ENCODE data around the gene TTLL5. TPM values are rescaled to one million over a fixed set of nuclear protein-coding genes. Genes with fewer than 3 reads are reported as not detected.
"Not testable (repeated sequence)": the region's sequence is repeated elsewhere in the genome, so short reads cannot be mapped to it uniquely, and the experiment has no call there.

Gene TTLL5
- total RNA-seq, 1 donor = 29.5 TPM

DNA sequence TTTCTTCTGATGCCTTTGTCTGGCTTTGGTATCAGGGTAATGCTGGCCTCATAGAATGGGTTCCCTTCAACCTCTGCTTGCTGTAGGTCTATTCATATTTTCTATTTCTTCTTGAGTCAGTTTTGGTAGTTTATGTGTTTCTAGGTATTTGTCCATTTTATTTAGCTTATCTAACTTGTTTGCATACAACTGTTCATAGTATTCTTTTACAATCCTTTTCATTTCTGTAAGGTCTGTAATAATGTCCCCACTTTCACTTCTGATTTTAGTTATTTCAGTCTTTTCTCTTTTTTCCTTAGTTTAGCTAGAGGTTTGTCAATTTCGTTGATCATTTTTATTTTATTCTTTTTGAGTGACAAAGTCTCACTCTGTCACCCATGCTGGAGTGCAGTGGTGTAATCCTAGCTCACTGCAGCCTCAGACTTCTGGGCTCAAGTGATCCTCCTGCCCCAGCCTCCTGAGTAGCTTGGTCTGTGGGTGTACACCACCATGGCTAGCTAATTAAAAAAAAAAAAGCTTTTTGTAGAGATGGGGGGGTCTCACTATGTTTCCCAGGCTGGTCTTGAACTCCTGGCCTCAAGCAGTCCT lies 11.7 kb downstream of the TTLL5 start:
- TF ChIP-seq, protein P1, sequence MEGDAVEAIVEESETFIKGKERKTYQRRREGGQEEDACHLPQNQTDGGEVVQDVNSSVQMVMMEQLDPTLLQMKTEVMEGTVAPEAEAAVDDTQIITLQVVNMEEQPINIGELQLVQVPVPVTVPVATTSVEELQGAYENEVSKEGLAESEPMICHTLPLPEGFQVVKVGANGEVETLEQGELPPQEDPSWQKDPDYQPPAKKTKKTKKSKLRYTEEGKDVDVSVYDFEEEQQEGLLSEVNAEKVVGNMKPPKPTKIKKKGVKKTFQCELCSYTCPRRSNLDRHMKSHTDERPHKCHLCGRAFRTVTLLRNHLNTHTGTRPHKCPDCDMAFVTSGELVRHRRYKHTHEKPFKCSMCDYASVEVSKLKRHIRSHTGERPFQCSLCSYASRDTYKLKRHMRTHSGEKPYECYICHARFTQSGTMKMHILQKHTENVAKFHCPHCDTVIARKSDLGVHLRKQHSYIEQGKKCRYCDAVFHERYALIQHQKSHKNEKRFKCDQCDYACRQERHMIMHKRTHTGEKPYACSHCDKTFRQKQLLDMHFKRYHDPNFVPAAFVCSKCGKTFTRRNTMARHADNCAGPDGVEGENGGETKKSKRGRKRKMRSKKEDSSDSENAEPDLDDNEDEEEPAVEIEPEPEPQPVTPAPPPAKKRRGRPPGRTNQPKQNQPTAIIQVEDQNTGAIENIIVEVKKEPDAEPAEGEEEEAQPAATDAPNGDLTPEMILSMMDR (IDR thresholded peaks at IDR 0.05; ENCODE audit: insufficient read depth, low read length) = no peak
- DNase-seq (ENCODE audit: low read depth) = no peak
- H3K4me3 ChIP-seq (ENCODE audit: low read depth, low read length) = no peak overlapping the region

DNA sequence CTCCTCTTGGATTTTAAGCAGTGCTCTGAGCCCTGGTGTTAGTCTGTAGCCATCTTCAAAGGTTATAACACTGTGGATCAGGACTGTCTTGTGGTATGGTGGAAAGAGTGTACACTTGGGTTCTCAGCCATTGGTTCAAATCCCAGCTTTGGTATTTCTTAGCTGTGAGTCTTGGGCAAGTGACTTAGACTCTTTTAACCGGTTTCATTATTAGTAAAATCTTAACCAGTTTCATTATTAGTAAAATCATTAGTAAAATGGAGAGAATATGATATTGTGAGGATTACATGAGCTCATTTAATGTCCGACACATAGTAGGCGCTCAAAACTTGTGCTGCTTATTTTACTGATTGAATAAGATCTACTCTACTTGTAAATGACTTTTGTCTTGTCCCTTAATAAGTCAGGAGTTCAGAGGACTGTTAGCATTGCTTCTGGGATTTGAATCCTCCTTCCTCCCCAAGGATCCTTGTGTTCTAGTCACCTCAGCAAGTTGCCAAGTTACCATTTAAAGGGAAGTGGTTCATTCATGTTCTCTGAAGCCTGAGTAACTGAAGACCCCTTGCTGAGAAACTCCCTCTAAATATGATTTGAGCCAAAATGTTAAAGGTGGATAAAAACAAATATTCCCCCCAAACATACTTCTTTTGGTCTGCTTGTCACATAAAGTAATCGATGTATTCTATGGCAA lies 12.4 kb downstream of the TTLL5 start:
- DNase-seq (ENCODE audit: low read depth) = no peak
- TF ChIP-seq, protein P1 (IDR thresholded peaks at IDR 0.05; ENCODE audit: insufficient read depth, low read length) = no peak
- no peak overlapping the region for H3K4me3 ChIP-seq (ENCODE audit: low read depth, low read length)

DNA sequence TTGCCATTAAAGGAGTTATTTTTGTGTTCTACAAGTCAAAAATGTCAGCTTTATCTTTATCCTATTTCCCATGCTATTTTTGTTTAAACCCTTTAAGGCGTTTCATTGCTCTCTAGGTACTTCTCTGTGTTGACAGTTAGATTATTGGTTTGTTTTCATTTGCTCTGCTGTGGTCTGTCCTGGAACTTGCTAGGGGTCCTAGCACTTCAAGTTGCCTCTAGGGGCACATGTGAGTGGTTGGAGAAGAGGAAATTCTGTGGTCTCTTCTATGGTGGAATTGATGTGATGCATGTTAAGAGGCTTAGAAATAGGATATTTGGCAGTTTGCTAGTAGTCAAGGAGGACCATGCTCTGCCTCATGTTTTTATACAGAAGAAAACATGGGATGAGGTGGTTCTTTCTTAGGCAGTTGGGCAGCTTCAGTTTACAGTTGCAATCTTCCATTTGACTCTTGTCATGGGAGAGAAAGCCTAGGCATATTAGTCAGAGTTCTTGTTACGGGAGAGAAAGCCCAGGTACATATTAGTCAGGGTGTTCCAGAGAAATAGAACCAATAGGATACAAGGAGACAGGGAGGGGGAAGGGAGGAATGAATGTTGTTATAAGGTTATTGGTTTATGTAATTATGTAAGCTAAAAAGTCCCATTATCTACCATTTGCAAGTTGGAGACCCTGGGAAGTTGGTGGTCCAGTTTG lies 14.4 kb downstream of the TTLL5 start:
- TF ChIP-seq, protein P1 (IDR thresholded peaks at IDR 0.05; ENCODE audit: insufficient read depth, low read length) = no peak
- DNase-seq (ENCODE audit: low read depth) = no peak
- no peak overlapping the region for H3K4me3 ChIP-seq (ENCODE audit: low read depth, low read length)

DNA sequence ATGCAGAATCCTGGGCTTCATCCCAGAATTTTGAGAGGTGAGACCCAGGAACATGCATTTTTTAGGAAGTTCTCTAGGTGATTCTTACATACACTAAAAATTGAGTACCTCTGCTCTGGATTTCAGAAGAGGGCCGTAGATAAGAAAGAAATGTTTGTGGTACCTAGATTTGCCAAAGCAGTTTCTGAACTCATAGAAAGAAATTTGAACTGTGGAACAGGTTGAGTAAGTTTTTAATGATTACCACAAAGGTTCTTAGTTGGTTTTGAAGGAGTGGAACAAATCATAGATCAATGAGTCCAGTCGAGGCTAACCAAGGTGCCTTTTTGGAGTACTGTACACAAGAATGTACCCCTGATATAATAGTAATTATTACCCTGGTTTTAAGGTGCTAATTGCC lies 24.9 kb downstream of the TTLL5 start:
- DNase-seq (ENCODE audit: low read depth) = no peak

DNA sequence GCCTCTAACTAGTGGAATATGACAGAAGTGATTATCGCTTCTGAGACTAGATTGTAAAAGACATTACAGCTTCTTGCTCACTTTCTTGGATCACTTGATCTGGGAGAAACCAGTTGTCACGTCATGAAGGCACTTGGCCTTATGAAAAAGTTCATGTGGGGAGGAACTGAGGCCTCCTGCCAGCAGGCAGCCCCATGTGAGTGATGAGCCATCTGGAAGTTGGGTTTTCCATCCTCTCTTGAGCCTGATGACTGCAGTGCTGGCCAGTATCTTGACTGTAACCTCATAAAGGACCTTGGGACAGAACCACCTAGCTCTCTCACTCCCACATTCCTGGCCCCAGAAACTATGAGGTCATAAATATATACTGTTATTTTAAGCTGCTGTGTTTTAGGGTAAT lies 28.0 kb downstream of the TTLL5 start:
- H3K4me3 ChIP-seq (ENCODE audit: low read depth, low read length) = no peak overlapping the region
- TF ChIP-seq, protein P1 (IDR thresholded peaks at IDR 0.05; ENCODE audit: insufficient read depth, low read length) = no peak
- peak; percentile 75 for DNase-seq (ENCODE audit: low read depth)

More for the DNA sequence above, 24.9 kb downstream of the TTLL5 start:
- TF ChIP-seq, protein P1 (IDR thresholded peaks at IDR 0.05; ENCODE audit: insufficient read depth, low read length) = no peak
- H3K4me3 ChIP-seq (ENCODE audit: low read depth, low read length) = no peak overlapping the region

DNA sequence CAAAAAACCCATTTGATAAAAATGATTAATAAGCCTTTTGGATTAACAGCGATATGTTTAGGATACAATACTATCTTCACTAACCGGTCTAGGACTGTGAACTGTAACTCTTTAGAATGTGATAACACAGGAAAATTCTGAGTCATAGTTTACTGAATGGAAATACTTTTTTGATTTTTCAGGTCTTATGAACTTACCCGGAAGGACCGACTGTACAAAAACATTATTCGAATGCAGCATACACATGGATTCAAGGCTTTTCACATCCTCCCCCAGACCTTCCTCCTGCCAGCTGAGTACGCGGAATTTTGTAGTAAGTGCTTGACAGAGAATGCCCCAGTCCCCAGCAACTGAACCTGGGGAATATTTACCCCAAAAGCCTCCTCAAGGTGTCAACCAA lies 29.0 kb downstream of the TTLL5 start:
- TF ChIP-seq, protein P1 (IDR thresholded peaks at IDR 0.05; ENCODE audit: insufficient read depth, low read length) = no peak
- DNase-seq (ENCODE audit: low read depth) = no peak
- H3K4me3 ChIP-seq (ENCODE audit: low read depth, low read length) = no peak overlapping the region

DNA sequence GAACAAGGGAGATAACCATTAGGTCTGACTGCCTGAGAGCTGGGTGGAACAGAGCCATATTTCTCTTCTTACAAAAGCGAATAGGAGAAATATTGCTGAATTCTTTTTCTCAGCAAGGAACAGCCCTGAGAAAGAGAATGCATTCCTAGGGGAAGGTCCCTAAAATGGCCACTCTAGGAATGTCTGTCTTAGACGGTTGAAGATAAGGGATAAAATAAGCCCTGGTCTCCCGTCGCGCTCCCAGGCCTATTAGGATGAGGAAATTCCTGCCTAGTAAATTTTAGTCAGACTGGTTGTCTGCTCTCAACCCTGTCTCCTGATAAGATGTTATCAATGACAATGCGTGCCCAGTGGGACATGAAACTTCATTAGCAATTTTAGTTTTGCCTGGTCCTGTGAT lies 34.0 kb downstream of the TTLL5 start:
- not testable (repeated sequence) for H3K4me3 ChIP-seq (ENCODE audit: low read depth, low read length); DNase-seq (ENCODE audit: low read depth)

All from fibroblast of the aortic adventitia (primary cell).